HCT116 (cell line): ENCODE measurements around the gene IL17D. TPM values are rescaled to one million over a fixed set of nuclear protein-coding genes. Genes with fewer than 3 reads are reported as not detected.

Experiments used
- ATAC-seq: fragments of 200-7000 bp; cut with Tn5 transposase; 2 replicates; pipeline ENCODE4 v1.9.1; 2020; ENCODE audit warnings: mild to moderate bottlenecking, moderate library complexity
- BruUV-seq: library from RNA; stranded (reverse); fragments of 400-500 nt; replicated peaks from 2 replicates; lab custom pipeline; 2021; lab: Mats Ljungman, UMichigan
- CTCF ChIA-PET: fragments of 300-600 bp; sonication (Branson Sonifier 250); formaldehyde crosslinking; loops from one replicate; lab custom pipeline; 2021; ENCODE audit warnings: antibody characterized with exemption; lab: Charles Lee
- POLR2A ChIA-PET: fragments of 300-600, 350-600 bp; sonication (Branson Sonifier 250); formaldehyde crosslinking; loops from one replicate; lab custom pipeline; 2021; ENCODE audit warnings: antibody characterized with exemption; lab: Charles Lee
- RAD21 ChIA-PET, 2 experiments: fragments of 300-600 bp; sonication (Branson Sonifier 250); formaldehyde crosslinking; loops; one replicate each; lab custom pipeline; 2023; ENCODE audit warnings: low total read pairs in 2 of 2; ENCODE audit not compliant: uncharacterized antibody in 2 of 2, unreplicated experiment in 2 of 2, low non-redundant PET in 1 of 2; lab: Charles Lee
- DNase-seq: peaks from one replicate; pipeline ENCODE4 v3.0.0-alpha.2; 2010; ENCODE audit warnings: low read depth, low spot score
- H2AFZ ChIP-seq: fragments of 200-600 bp; shearing (Covaris generic), sonication (generic); 2 replicates; pipeline ENCODE4 v1.6.1; 2017; ENCODE audit warnings: low read depth, mixed run types, mixed read lengths, antibody characterized with exemption, low read length; ENCODE audit not compliant: poor library complexity, severe bottlenecking
- H3K27ac ChIP-seq: 2 replicates; pipeline ENCODE4 v1.5.1; 2012; ENCODE audit warnings: low read depth, low read length
- H3K27me3 ChIP-seq: fragments of 200-600 bp; sonication (generic); 2 replicates; pipeline ENCODE4 v1.6.1; 2016; ENCODE audit warnings: mixed run types, low read length, mixed read lengths; ENCODE audit not compliant: insufficient read depth
- H3K36me3 ChIP-seq, 2 experiments: fragments of 200-500 bp in 1 of 2; fragments of 200-600 bp in 1 of 2; sonication (Bioruptor generic) in 1 of 2; sonication (generic) in 1 of 2; 2 replicates each; pipeline versions ENCODE4 v1.5.1 to v1.6.1; 2014 to 2016; ENCODE audit warnings: low read length in 2 of 2, inconsistent platforms in 1 of 2, mixed read lengths in 1 of 2, mixed run types in 1 of 2; ENCODE audit not compliant: insufficient read depth in 2 of 2, control insufficient read depth in 1 of 2
- H3K4me1 ChIP-seq, 2 experiments: fragments of 200-600 bp in 1 of 2; sonication (generic) in 1 of 2; 2 replicates each; pipeline versions ENCODE4 v1.5.1 to v1.6.1; 2012 to 2017; ENCODE audit warnings: low read length in 2 of 2, inconsistent platforms in 1 of 2, mild to moderate bottlenecking in 1 of 2, mixed read lengths in 1 of 2, mixed run types in 1 of 2, moderate library complexity in 1 of 2; ENCODE audit not compliant: insufficient read depth in 2 of 2, control insufficient read depth in 1 of 2
- H3K4me2 ChIP-seq: fragments of 200-600 bp; sonication (generic); 2 replicates; pipeline ENCODE4 v1.6.1; 2017; ENCODE audit warnings: mixed run types, low read length, mixed read lengths
- H3K4me3 ChIP-seq, 2 experiments: fragments of 200-600 bp in 1 of 2; sonication (generic) in 1 of 2; replicated peaks in 1 of 2; 2 replicates each; pipeline ENCODE4 v1.5.1; 2011 to 2016; ENCODE audit warnings: low read length in 2 of 2, control low read depth in 1 of 2, low read depth in 1 of 2, mild to moderate bottlenecking in 1 of 2, mixed read lengths in 1 of 2, mixed run types in 1 of 2
- H3K79me2 ChIP-seq: fragments of 200-600 bp; sonication (generic); 2 replicates; pipeline ENCODE4 v1.6.1; 2017; ENCODE audit warnings: mild to moderate bottlenecking, mixed run types, low read length, moderate library complexity, mixed read lengths; ENCODE audit not compliant: insufficient read depth
- H3K9ac ChIP-seq: fragments of 200-600 bp; sonication (generic); 2 replicates; pipeline ENCODE4 v1.6.1; 2016; ENCODE audit warnings: low read length, mixed read lengths
- H3K9me2 ChIP-seq: fragments of 200-600 bp; sonication (generic), shearing (Covaris generic); 2 replicates; pipeline ENCODE4 v1.6.1; 2017; ENCODE audit warnings: mixed run types, mild to moderate bottlenecking, moderate library complexity; ENCODE audit not compliant: insufficient read depth
- H3K9me3 ChIP-seq, 2 experiments: fragments of 200-500 bp in 1 of 2; fragments of 200-600 bp in 1 of 2; sonication (Bioruptor generic) in 1 of 2; sonication (generic) in 1 of 2; 2 replicates each; pipeline ENCODE4 v1.6.1; 2014 to 2017; ENCODE audit warnings: low read length in 2 of 2, mixed read lengths in 2 of 2, inconsistent platforms in 1 of 2, low read depth in 1 of 2, mild to moderate bottlenecking in 1 of 2, mixed run types in 1 of 2, moderate library complexity in 1 of 2; ENCODE audit not compliant: control insufficient read depth in 1 of 2, insufficient read depth in 1 of 2
- H4K20me1 ChIP-seq: fragments of 200-600 bp; sonication (generic), shearing (Covaris generic); 2 replicates; pipeline ENCODE4 v1.6.1; 2017; ENCODE audit warnings: mixed run types, mild to moderate bottlenecking, moderate library complexity; ENCODE audit not compliant: insufficient read depth
- CEBPB ChIP-seq: IDR thresholded peaks from 2 replicates; pipeline ENCODE4 v1.6.1; 2012; ENCODE audit warnings: low read depth
- JUND ChIP-seq: IDR thresholded peaks from 2 replicates; pipeline ENCODE4 v1.6.1; 2012
- SP1 ChIP-seq: IDR thresholded peaks from 2 replicates; pipeline ENCODE4 v1.6.1; 2012; ENCODE audit warnings: low read depth
- SRF ChIP-seq: IDR thresholded peaks from 2 replicates; pipeline ENCODE4 v1.6.1; 2012; ENCODE audit warnings: low read depth
- ZNF274 ChIP-seq: fragments of 200-500 bp; sonication (Bioruptor generic); IDR thresholded peaks from 2 replicates; pipeline ENCODE4 v1.6.1; 2014; ENCODE audit warnings: mild to moderate bottlenecking, low read depth, low read length, inconsistent platforms
- intact Hi-C: fragments of 100-400 bp; cut with micrococcal nuclease; formaldehyde crosslinking; loops from 2 replicates; pipeline ENCODE4 v1.10.0; 2022
- total RNA-seq: library from RNA; stranded (reverse); gene quantifications from one replicate; pipeline ENCODE4 v1.2.1, GENCODE V29; 2021; ENCODE audit not compliant: unreplicated experiment
- TF ChIP-seq, protein P1 (sequence below): IDR thresholded peaks from 2 replicates; pipeline ENCODE4 v1.6.1; 2012; ENCODE audit warnings: low read depth
- TF ChIP-seq, protein P2 (sequence below): IDR thresholded peaks from 2 replicates; pipeline ENCODE4 v1.6.1; 2012
- TF ChIP-seq, protein P3 (sequence below): IDR thresholded peaks from 2 replicates; pipeline ENCODE4 v1.6.1; 2012

The IL17D gene
- total RNA-seq, 1 experiment from 2014 or later = 0.25 TPM

DNA sequence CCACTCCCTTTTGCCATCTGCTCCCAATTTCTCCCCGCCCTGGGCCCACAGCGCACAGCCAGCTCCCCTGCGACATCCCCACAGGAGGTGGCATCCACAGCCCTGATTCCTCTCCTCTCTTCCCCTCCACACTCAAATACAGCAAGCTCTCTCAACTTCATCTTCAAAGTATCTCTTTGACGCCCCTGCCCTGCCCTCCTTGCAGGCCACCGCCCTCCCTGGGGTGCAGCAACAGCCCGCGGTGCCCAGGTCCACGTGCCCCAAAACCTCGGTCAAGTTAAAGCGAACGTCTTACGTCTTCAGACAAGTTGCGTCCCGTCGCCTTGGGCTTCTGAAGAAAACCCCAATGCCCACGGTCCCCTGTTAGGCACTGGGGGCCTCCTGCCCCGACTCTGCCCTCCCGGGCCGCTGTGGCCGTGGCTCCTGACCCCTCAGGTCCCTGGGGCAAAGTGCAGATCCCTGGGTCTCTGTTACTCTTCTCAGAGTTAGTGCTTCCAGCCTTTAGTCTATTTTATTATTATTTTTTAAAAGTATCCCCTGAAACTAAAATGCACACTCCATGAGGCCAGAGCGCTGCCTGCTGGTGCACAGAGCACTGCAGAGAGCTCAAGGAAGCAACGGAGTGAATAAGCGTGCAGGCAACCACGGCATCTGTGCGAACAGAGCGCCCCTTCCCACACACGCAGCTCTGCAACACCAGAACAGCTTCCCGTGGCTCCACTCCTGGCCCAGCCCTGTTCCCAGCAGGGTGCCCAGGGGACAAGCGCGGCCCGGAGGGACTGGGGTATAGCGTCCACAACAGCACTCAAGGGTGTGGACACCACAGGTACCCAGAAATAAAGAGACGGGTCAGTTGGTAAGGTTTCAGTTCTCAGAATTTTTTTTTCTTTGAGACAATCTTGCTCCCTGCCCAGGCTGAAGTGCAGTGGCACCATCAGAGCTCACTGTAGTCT, 26.4 kb downstream of the IL17D start:
- Histone ChIP-seq H3K9me3 (no peaks in the 10 kb centered on the region), H3K9ac (no peak overlapping the region), H3K4me1 (no peaks in the 10 kb centered on the region), H4K20me1 (no peaks in the 10 kb centered on the region), H3K9me2 (no peaks in the 10 kb centered on the region), H3K79me2 (no peaks in the 10 kb centered on the region), H3K27ac (no peak overlapping the region), H3K36me3 (no peaks in the 10 kb centered on the region), H3K4me2 (no peak overlapping the region), H3K27me3 (no peaks in the 10 kb centered on the region), H2AFZ (no peak overlapping the region), H3K4me3 (no peak overlapping the region)
- POLR2A ChIA-PET = no interaction called here
- no TSS peak for BruUV-seq
- ATAC-seq = no peak
- no peak for DNase-seq
- CTCF ChIA-PET = no interaction called here
- RAD21 ChIA-PET = no interaction called here
- intact Hi-C loops = no loop called here
- TF ChIP-seq CEBPB = no peak

DNA sequence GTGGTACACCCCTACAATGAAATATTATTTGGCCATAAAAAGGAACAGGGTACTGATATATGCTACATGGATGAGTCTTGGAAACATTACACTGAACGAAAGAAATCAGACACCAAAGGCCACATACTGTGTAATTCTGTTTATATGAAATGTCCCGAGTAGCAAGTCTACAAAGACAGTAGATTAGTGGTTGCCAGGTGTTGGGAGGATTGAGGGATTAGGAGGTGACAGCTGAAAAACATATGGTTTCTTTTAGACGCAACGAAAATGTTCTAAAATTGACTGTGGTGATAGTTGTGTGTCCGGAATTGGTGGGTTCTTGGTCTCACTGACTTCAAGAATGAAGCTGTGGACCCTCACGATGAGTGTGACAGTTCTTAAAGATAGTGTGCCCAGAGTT, 35.1 kb downstream of the IL17D start:
- no peak overlapping the region for H2AFZ ChIP-seq
- no peak overlapping the region for H3K4me2 ChIP-seq
- no peak for TF ChIP-seq ZNF274
- TF ChIP-seq, protein P1, sequence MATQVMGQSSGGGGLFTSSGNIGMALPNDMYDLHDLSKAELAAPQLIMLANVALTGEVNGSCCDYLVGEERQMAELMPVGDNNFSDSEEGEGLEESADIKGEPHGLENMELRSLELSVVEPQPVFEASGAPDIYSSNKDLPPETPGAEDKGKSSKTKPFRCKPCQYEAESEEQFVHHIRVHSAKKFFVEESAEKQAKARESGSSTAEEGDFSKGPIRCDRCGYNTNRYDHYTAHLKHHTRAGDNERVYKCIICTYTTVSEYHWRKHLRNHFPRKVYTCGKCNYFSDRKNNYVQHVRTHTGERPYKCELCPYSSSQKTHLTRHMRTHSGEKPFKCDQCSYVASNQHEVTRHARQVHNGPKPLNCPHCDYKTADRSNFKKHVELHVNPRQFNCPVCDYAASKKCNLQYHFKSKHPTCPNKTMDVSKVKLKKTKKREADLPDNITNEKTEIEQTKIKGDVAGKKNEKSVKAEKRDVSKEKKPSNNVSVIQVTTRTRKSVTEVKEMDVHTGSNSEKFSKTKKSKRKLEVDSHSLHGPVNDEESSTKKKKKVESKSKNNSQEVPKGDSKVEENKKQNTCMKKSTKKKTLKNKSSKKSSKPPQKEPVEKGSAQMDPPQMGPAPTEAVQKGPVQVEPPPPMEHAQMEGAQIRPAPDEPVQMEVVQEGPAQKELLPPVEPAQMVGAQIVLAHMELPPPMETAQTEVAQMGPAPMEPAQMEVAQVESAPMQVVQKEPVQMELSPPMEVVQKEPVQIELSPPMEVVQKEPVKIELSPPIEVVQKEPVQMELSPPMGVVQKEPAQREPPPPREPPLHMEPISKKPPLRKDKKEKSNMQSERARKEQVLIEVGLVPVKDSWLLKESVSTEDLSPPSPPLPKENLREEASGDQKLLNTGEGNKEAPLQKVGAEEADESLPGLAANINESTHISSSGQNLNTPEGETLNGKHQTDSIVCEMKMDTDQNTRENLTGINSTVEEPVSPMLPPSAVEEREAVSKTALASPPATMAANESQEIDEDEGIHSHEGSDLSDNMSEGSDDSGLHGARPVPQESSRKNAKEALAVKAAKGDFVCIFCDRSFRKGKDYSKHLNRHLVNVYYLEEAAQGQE = no peak
- no peak for TF ChIP-seq SRF
- TF ChIP-seq, protein P2, sequence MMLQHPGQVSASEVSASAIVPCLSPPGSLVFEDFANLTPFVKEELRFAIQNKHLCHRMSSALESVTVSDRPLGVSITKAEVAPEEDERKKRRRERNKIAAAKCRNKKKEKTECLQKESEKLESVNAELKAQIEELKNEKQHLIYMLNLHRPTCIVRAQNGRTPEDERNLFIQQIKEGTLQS = no peak
- TF ChIP-seq, protein P3, sequence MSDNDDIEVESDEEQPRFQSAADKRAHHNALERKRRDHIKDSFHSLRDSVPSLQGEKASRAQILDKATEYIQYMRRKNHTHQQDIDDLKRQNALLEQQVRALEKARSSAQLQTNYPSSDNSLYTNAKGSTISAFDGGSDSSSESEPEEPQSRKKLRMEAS = no peak
- no peak for TF ChIP-seq JUND
- TF ChIP-seq SP1 = no peak
- no peak for TF ChIP-seq CEBPB
- H4K20me1 ChIP-seq = no peaks in the 10 kb centered on the region
- no peaks in the 10 kb centered on the region for H3K9me3 ChIP-seq
- H3K79me2 ChIP-seq = no peaks in the 10 kb centered on the region
- ChIA-PET CTCF (no interaction called here), POLR2A (no interaction called here), RAD21 (no interaction called here)
- intact Hi-C loops = no loop called here
- H3K27ac ChIP-seq = no peak overlapping the region
- no peaks in the 10 kb centered on the region for H3K27me3 ChIP-seq
- no peaks in the 10 kb centered on the region for H3K36me3 ChIP-seq
- BruUV-seq = no TSS peak
- no peak overlapping the region for H3K4me3 ChIP-seq
- DNase-seq (no peak), ATAC-seq (no peak)
- H3K4me1 ChIP-seq = no peaks in the 10 kb centered on the region
- no peak overlapping the region for H3K9ac ChIP-seq
- H3K9me2 ChIP-seq = no peaks in the 10 kb centered on the region
